ENCODE data around the gene GLCE. TPM values are rescaled to one million over a fixed set of nuclear protein-coding genes. Genes with fewer than 3 reads are reported as not detected.
A peak's percentile ranks its signal among the peaks of the same experiment; 100 is the strongest.

The GLCE gene
- total RNA-seq, result 1 to 10 TPM; 3.9 to 4.2 TPM

DNA sequence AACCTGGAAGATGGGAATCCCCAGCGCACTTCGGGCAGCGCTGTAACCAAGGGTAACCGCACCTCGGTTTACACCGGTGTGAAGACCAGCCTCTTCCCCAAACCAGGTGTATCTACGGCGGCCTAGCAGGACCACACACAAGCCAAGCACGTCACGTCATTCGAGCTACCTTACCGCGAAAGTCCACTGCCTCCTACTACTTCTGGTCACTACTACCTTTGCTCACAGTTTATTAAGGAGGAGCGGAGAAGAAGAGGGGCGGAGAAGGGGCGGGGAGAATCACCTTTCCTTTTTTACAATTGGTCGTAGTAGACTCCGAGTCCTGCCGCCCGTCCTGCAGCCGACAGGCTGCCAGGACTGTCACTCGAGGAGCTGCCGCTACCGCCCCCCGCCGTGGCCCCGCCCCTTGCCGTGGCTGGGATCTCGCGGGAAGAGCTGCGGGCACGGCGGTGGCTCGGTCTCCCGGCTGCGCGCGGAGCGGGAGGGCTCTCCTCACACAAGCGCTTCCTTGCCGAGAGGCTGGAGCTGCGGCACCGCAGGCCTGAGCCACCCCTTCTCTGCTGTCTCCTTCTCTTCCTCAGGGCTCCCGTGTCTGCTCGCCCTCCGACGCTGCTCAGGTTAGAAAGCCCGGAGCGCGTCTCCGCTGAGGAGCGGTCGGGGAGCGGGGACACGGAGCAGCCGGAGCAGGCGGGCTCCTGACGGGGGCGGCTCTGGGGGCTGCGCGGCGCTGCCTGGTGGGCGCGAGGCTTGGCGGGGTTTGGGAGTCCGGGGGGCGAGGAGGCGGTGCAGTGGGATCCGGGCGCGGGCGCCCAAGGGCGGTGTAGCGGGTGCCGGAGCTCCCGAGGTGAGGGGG, at the start of gene GLCE:
TSS of gene GLCE (plus strand) at position 495 of the 853 bp plus-strand sequence. CDS start 95,172 bp downstream, outside the sequence.
- Mint-ChIP-seq H3K4me3 (peak within 1 kb of the TSS; percentile 95 to 98), H3K36me3 (ENCODE audit: insufficient read depth in 2 of 2) (peaks cover 2 to 4% of the 10 kb centered on the region in 2 donors), H3K4me1 (ENCODE audit: low read depth) (peaks cover 15% of the 10 kb centered on the region), H3K9me3 (no peaks in the 10 kb centered on the region), H3K27me3 (ENCODE audit: low read depth) (peaks cover 17% of the 10 kb centered on the region), H3K27ac (peak within 1 kb of the TSS; percentile 85)
- ATAC-seq (replicated peaks in 1 of 2) (peak; percentile 94 to 96), DNase-seq (peak; percentile 94 to 97)

DNA sequence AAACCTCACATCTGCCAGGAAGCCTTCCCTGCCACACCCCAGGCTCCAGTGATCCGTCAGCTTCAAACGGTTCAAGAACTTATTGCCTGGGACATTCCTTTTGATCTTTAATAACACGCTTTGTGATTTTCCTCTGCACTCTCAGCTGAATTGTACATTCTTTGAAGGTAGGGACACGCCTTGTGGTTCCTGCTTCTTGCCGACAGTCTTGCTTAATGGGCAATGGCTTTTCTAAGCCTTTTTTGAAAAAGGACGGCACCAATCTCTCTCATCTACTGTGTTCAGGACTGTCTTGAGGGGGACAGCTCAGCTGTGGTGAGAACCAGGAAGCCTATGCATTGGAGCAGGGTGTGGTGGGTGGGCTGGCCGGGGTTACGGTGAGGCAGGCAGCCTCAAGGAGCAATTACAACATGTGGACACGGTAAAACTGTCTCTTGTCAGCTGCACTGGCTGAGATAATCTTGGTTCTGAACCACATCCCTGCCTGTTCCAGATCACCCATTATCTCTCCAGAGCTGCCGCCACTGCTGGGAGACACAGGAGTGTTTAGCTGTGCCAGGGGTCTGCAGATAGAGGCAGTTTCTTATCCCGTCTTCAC, 46.0 kb upstream of the GLCE start:
- DNase-seq, result no peak
- no peaks in the 10 kb centered on the region for H3K9me3 Mint-ChIP-seq

GRCh38 chr15:69115031-69115430, 45.4 kb upstream of the GLCE start:
- ATAC-seq (replicated peaks in 1 of 2), result no peak
- H3K27me3 Mint-ChIP-seq (ENCODE audit: low read depth), result peaks cover 36% of the 10 kb centered on the region

More for the DNA sequence above, 46.0 kb upstream of the GLCE start:
- no peaks in the 10 kb centered on the region for H3K36me3 Mint-ChIP-seq (ENCODE audit: insufficient read depth in 2 of 2)
- no peak for ATAC-seq (replicated peaks in 1 of 2)
- peaks cover 37% of the 10 kb centered on the region for H3K27me3 Mint-ChIP-seq (ENCODE audit: low read depth)
- H3K4me1 Mint-ChIP-seq (ENCODE audit: low read depth), result peaks cover 13% of the 10 kb centered on the region
- peak overlapping the region in 1 of 2 donors; percentile 1 for H3K4me3 Mint-ChIP-seq
- H3K27ac Mint-ChIP-seq, result no peak overlapping the region

DNA sequence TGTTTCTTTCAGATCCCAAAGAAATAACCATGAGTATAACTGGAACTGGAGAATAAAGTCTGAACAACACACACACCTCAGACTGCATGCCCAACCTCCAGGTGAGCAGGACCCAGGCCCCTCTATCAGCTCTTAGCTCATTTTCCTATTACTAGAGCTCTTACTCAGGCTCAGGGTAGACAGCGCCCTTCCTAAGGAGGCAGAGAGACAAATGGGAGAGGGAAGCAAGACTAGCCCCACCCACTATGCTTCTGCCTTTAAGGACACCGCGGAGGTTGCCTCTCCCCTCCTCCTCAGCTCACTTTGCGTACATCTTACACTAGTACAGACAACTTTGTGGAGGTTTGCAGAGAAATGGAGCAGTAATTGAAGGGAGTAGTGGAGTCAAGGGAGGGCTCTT, 44.0 kb upstream of the GLCE start:
- H3K36me3 Mint-ChIP-seq (ENCODE audit: insufficient read depth in 2 of 2), result no peaks in the 10 kb centered on the region
- H3K9me3 Mint-ChIP-seq, result no peaks in the 10 kb centered on the region
- DNase-seq (no peak), ATAC-seq (replicated peaks in 1 of 2) (no peak)
- H3K27ac Mint-ChIP-seq, result no peak overlapping the region
- H3K4me3 Mint-ChIP-seq, result no peak overlapping the region
- H3K27me3 Mint-ChIP-seq (ENCODE audit: low read depth), result peaks cover 36% of the 10 kb centered on the region
- peaks cover 13% of the 10 kb centered on the region for H3K4me1 Mint-ChIP-seq (ENCODE audit: low read depth)

More at GRCh38 chr15:69115031-69115430, 45.4 kb upstream of the GLCE start:
- H3K4me1 Mint-ChIP-seq (ENCODE audit: low read depth), result peaks cover 13% of the 10 kb centered on the region
- no peaks in the 10 kb centered on the region for H3K36me3 Mint-ChIP-seq (ENCODE audit: insufficient read depth in 2 of 2)
- no peaks in the 10 kb centered on the region for H3K9me3 Mint-ChIP-seq
- DNase-seq, result no peak
- no peak overlapping the region for H3K4me3 Mint-ChIP-seq
- no peak overlapping the region for H3K27ac Mint-ChIP-seq

GRCh38 chr15:69117431-69117871, 43.0 kb upstream of the GLCE start:
- H3K4me1 Mint-ChIP-seq (ENCODE audit: low read depth), result peaks cover 13% of the 10 kb centered on the region
- no peak for DNase-seq
- H3K4me3 Mint-ChIP-seq, result no peak overlapping the region
- no peak for ATAC-seq (replicated peaks in 1 of 2)
- H3K27me3 Mint-ChIP-seq (ENCODE audit: low read depth), result peaks cover 36% of the 10 kb centered on the region
- H3K36me3 Mint-ChIP-seq (ENCODE audit: insufficient read depth in 2 of 2), result no peaks in the 10 kb centered on the region
- no peak overlapping the region for H3K27ac Mint-ChIP-seq
- H3K9me3 Mint-ChIP-seq, result no peaks in the 10 kb centered on the region

DNA sequence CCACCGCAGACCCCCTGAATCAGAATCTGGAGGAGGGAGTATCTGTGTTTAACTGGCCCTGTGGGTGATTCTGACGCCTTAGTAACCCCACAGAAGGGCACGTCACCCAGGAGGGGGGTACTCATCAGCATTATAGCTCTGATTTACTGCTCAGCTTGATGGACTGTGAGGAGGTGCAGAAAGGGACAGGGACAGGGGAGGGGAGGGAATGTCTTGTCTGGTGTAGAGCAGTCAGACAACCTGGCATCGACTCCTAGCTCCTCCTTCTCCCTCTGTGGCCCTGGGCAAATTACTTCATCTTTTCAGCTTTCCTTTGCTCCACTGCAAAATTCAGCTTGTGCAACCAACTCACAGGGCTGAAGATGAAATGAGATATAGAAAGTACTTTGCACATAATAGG, 42.3 kb upstream of the GLCE start:
- ATAC-seq (replicated peaks in 1 of 2) (no peak), DNase-seq (no peak)
- Mint-ChIP-seq H3K4me1 (ENCODE audit: low read depth) (peaks cover 13% of the 10 kb centered on the region), H3K4me3 (no peak overlapping the region), H3K27me3 (ENCODE audit: low read depth) (peaks cover 36% of the 10 kb centered on the region), H3K9me3 (no peaks in the 10 kb centered on the region), H3K36me3 (ENCODE audit: insufficient read depth in 2 of 2) (no peaks in the 10 kb centered on the region), H3K27ac (no peak overlapping the region)

DNA sequence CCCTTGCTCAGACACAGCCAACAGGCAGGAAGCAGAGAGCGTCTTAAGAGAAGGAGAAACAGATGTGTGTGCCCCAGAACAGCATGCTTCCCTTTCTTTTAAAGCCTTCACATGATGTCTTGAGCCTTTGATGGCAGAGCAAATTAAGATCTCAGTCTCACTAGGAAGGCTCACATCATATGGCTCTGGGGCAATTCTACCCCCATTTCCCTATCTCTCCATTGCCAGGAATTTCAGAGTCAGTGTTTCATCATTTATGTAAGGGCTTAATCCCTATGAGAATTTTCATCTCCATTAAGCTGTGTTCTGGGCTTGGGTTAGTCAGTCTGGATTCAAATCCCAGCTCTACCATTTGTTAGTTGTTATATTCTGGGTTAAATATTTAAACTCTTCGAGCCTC, 41.4 kb upstream of the GLCE start:
- peaks cover 7% of the 10 kb centered on the region for H3K4me1 Mint-ChIP-seq (ENCODE audit: low read depth)

DNA sequence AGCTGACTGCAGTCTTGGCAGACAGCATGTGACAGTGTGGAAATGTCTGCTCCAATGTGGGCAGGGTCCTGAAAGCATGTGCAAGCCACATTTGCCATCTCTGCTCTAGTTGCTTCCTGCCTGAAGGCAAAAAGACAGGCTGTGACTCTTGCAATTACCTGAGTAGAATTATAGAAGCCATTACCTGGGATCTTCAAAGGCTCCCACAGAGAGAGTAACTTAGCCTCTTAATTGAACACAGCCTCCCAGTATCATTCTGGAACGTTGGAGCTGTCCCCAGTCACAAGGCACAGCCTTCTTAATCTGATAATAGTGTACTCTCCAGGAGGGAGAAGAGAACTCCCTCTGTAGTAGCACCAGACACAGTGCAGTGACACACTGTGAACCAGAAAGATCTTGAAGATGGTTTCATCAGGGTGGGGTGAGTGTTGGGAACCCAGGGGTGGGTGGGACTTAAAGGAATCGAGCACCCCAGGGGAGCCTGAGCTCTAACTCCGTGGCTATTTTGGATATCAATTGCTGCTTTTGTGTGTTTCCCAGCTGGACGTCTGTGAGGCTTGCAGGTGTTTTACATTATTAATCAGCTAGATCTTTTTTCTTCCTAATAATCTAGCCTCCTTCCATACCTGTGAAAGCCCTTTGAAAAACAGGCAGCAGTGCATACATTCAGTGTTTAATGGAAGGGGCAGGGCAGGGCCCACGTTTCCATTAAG, 40.6 kb upstream of the GLCE start:
- no peaks in the 10 kb centered on the region for H3K9me3 Mint-ChIP-seq
- peaks cover 22% of the 10 kb centered on the region for H3K27me3 Mint-ChIP-seq (ENCODE audit: low read depth)
- no peaks in the 10 kb centered on the region for H3K36me3 Mint-ChIP-seq (ENCODE audit: insufficient read depth in 2 of 2)
- no peak for DNase-seq
- H3K4me1 Mint-ChIP-seq (ENCODE audit: low read depth), result no peaks in the 10 kb centered on the region
- no peak for ATAC-seq (replicated peaks in 1 of 2)
- no peak overlapping the region for H3K27ac Mint-ChIP-seq
- H3K4me3 Mint-ChIP-seq, result no peak overlapping the region

More for the DNA sequence above, 41.4 kb upstream of the GLCE start:
- H3K4me3 Mint-ChIP-seq, result no peak overlapping the region
- DNase-seq (no peak), ATAC-seq (replicated peaks in 1 of 2) (no peak)
- peaks cover 28% of the 10 kb centered on the region for H3K27me3 Mint-ChIP-seq (ENCODE audit: low read depth)
- H3K36me3 Mint-ChIP-seq (ENCODE audit: insufficient read depth in 2 of 2), result no peaks in the 10 kb centered on the region
- H3K27ac Mint-ChIP-seq, result no peak overlapping the region
- no peaks in the 10 kb centered on the region for H3K9me3 Mint-ChIP-seq

DNA sequence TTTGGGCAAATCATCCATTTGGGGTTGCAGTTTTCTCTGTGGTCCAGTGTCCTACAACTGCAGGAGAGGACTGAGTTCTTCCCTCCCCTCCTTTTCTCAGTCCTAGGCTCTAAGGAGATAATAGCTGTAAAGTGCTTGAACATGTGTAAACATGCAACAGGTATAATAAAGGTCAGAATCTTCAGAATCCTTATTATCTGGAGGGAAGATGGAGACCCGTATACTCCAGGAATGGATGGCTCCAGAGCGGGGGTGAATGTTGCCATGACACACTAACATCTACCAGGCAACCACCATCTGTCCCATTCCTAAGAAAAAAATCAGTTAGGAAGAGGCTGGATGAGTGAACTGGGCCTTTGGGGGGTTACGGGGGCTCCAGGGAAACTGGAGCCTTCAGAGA, 39.7 kb upstream of the GLCE start:
- DNase-seq, result no peak
- H3K4me3 Mint-ChIP-seq, result no peak overlapping the region
- H3K9me3 Mint-ChIP-seq, result no peaks in the 10 kb centered on the region
- H3K36me3 Mint-ChIP-seq (ENCODE audit: insufficient read depth in 2 of 2), result no peaks in the 10 kb centered on the region
- H3K27ac Mint-ChIP-seq, result no peak overlapping the region
- H3K27me3 Mint-ChIP-seq (ENCODE audit: low read depth), result peaks cover 18% of the 10 kb centered on the region
- H3K4me1 Mint-ChIP-seq (ENCODE audit: low read depth), result no peaks in the 10 kb centered on the region
- no peak for ATAC-seq (replicated peaks in 1 of 2)

GRCh38 chr15:69121198-69121828, 39.1 kb upstream of the GLCE start:
- H3K36me3 Mint-ChIP-seq (ENCODE audit: insufficient read depth in 2 of 2), result no peaks in the 10 kb centered on the region
- ATAC-seq (replicated peaks in 1 of 2) (no peak), DNase-seq (no peak)
- no peak overlapping the region for H3K27ac Mint-ChIP-seq
- no peak overlapping the region for H3K4me3 Mint-ChIP-seq
- H3K27me3 Mint-ChIP-seq (ENCODE audit: low read depth), result peaks cover 13% of the 10 kb centered on the region
- H3K9me3 Mint-ChIP-seq, result no peaks in the 10 kb centered on the region
- H3K4me1 Mint-ChIP-seq (ENCODE audit: low read depth), result no peaks in the 10 kb centered on the region

GRCh38 chr15:69125236-69125635, 35.2 kb upstream of the GLCE start:
- no peak for DNase-seq
- H3K27ac Mint-ChIP-seq, result no peak overlapping the region
- no peaks in the 10 kb centered on the region for H3K36me3 Mint-ChIP-seq (ENCODE audit: insufficient read depth in 2 of 2)
- no peak overlapping the region for H3K4me3 Mint-ChIP-seq
- H3K4me1 Mint-ChIP-seq (ENCODE audit: low read depth), result no peaks in the 10 kb centered on the region
- H3K27me3 Mint-ChIP-seq (ENCODE audit: low read depth), result no peaks in the 10 kb centered on the region
- no peaks in the 10 kb centered on the region for H3K9me3 Mint-ChIP-seq
- no peak for ATAC-seq (replicated peaks in 1 of 2)

DNA sequence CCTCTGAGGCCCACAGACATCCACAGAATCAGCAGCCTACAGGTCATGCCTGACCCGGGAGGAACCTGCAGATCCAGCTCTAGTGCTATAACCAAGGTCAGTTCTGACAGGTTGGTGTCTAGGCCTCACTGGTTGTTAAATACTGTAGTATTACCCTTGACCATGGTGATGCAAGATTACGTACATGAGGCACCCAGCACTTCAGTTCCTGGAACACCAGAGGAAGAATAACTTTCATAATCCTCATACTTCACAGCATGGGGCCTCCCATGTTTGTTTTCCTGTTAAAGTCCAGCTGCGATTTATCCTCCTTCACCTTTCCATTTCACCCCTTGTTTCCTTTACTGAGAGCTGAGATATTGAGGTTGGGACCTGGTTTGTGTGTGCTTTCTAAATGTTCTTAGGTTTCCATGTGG, 34.4 kb upstream of the GLCE start:
- no peaks in the 10 kb centered on the region for H3K27me3 Mint-ChIP-seq (ENCODE audit: low read depth)
- DNase-seq, result no peak
- no peaks in the 10 kb centered on the region for H3K9me3 Mint-ChIP-seq
- H3K36me3 Mint-ChIP-seq (ENCODE audit: insufficient read depth in 2 of 2), result no peaks in the 10 kb centered on the region
- no peak overlapping the region for H3K4me3 Mint-ChIP-seq
- ATAC-seq (replicated peaks in 1 of 2), result peak in 1 of 2 donors; percentile 32
- H3K4me1 Mint-ChIP-seq (ENCODE audit: low read depth), result no peaks in the 10 kb centered on the region
- H3K27ac Mint-ChIP-seq, result no peak overlapping the region

GRCh38 chr15:69127306-69127705, 33.1 kb upstream of the GLCE start:
- ATAC-seq (replicated peaks in 1 of 2) (no peak), DNase-seq (no peak)
- H3K36me3 Mint-ChIP-seq (ENCODE audit: insufficient read depth in 2 of 2), result no peaks in the 10 kb centered on the region
- H3K27me3 Mint-ChIP-seq (ENCODE audit: low read depth), result no peaks in the 10 kb centered on the region
- H3K27ac Mint-ChIP-seq, result no peak overlapping the region
- H3K9me3 Mint-ChIP-seq, result no peaks in the 10 kb centered on the region
- no peaks in the 10 kb centered on the region for H3K4me1 Mint-ChIP-seq (ENCODE audit: low read depth)
- no peak overlapping the region for H3K4me3 Mint-ChIP-seq
